HUDEP-2 (cell line): ENCODE data around the gene VCL.
"Not testable (repeated sequence)": the region's sequence is repeated elsewhere in the genome, so short reads cannot be mapped to it uniquely, and the experiment has no call there.

Experiments
- DNase-seq, 76 experiments: peaks; one replicate each; lab custom pipeline; 2025; ENCODE audit not compliant: unreplicated experiment in 76 of 76; lab: John Stamatoyannopoulos, UW

VCL gene

GRCh38 chr10:74035303-74035702, 37.4 kb downstream of the VCL start:
- DNase-seq = peak in 1 of 76 experiments; percentile 2

- DNase-seq = no peak
Observed at GRCh38 chr10:74036474-74036873, 38.6 kb downstream of the VCL start.

DNA sequence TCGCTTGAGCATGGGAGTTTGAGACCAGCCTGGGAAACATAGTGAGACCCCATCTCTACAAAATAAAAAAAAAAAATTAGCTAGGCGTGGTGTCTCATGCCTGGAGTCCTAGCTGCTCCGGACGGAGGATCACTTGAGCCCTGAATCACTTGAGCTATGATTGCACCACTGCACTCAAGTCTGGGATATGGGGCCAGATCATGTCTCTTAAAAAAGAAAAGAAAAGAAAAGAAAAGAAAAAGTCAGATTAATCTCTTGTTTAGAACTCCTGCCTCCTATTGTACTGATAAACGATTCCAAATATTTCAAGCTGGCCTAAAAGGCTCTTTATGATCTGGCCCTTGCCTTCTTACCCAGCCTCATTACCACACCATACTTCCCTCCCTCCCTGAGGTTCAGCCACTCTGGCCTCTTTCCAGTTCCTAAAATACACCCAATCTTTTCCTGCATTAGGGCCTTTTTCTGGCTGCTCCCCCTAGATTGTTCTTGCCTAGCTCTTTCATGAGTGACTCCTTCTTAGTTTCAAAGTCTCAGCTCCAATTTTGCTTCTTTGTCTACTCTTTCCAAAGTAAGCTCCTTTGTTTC, 41.7 kb downstream of the VCL start:
- DNase-seq = peak in 5 of 76 experiments; percentile 4 to 19 (median 14)

DNA sequence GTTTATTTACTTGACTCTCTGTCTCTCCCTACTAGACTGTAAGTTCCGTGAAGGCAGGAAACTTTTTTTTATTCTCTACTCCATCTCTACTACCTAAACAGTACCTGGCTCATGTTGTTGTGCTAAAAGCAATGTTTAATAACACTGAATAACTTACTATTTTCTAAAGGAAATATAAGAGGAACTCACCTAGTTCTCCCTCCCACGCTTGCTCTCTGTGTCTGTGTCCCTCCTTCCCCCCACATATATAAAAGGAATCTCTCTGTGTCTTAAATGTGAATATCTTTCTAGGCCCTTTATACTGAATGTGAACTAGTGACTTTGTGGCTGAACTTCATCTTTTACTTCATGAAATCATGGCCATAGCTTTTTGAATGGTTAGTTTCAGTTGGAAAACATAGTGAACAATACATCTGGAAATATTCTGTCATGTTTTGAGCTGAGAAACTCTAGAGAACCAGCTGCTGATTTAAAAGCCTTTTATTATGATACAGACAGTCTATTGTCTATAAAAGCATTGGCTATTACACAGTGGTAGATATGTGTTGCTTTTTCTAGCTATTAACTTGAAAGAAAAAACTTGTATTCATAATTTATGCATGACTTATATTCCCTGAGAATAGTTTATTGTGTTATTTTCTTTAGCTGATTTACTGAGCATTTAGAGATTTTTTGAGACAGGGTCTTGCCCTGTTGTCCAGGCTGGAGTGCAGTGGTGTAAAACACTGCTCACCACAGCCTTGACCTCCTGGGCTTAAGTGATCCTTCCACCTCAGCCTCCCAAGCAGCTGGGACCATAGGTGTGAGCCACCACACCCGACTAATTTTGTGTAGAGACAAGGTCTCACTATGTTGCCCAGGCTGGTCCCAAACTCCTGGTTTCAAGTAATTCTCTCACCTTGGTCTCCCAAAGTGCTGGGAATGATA, 42.5 kb downstream of the VCL start:
- no peak for DNase-seq

GRCh38 chr10:74044419-74044818, 46.5 kb downstream of the VCL start:
- DNase-seq = no peak

DNA sequence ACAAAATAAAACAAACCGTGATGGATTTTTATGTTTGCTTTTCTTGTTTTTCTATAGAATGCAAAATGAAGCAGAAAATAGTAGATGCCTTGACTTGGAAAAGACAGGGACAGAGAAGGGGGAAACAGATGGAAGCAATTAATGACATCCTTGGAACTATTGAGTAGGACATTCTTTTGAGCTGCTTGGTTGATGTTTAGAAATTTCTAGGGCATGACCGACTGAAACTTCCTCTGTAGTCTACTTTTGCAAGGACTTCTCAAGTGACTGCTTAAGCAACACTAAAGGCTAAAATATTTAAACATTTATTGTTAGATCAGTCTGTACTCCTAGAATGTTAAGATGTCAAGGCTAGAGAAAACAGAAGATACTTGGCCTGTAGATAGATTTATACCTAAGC, 49.4 kb downstream of the VCL start:
- DNase-seq = no peak

DNA sequence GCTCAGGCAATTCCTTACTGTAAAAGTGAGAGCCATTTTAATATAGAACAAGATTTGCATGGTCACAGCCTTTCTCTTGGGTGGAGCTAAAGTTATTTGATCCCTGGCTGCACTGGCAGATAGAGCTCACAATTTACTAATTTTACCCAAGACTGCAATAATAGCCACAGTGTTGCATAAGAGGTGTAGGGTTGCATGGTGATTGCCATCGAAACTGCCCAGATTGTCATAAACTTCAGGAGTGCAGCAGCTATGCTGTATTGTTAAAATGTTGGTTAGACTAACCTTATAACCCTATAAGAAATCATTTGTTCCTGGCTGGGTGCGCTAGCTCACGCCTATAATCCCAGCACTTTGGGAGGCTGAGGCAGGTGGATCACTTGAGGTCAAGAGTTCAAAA, 50.0 kb downstream of the VCL start:
- DNase-seq = no peak

DNA sequence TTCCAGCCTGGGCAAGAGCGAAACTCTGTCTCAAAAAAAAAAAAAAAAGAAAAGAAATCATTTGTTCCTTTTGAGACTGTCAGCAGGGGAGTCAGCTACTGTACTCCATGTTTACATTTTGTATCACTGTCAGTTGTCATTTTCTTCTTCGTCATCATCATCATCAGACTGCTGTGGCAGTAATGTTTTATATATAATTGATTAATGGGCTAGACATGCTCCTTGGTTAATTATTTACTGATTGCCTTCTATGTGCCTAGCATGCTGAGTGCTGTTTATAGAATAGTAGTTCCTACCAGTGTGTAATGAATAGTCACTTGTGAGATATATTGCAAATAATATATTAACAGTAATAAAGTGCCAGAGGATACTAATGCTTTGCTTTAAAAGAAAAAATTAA, 50.5 kb downstream of the VCL start:
- no peak for DNase-seq

GRCh38 chr10:74049955-74050354, 52.0 kb downstream of the VCL start:
- DNase-seq = no peak

GRCh38 chr10:74050653-74051052, 52.7 kb downstream of the VCL start:
- no peak for DNase-seq

GRCh38 chr10:74051736-74052342, 53.9 kb downstream of the VCL start:
- DNase-seq = peak in 17 of 76 experiments; percentile 3 to 33 (median 15)

DNA sequence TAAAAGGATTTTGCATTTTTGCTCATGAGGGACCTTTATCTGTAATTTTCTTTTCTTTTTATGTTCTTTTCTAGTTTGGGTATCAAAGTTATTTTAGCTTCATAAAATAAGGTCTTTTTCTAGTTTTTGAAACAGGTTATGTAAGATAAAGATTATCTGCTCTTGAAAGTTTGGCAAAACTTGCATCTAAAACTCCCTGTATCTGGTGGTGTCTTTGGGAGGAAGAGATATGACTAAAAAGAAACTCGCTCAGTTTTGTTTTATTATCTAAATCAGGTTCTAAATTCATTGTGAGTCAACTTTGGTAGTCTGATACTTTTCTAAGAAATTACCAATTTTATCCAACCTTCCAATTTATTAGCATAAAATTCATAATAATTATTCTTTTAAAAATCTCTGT, 55.1 kb downstream of the VCL start:
- DNase-seq = peak in 3 of 76 experiments; percentile 8 to 22 (median 17)

DNA sequence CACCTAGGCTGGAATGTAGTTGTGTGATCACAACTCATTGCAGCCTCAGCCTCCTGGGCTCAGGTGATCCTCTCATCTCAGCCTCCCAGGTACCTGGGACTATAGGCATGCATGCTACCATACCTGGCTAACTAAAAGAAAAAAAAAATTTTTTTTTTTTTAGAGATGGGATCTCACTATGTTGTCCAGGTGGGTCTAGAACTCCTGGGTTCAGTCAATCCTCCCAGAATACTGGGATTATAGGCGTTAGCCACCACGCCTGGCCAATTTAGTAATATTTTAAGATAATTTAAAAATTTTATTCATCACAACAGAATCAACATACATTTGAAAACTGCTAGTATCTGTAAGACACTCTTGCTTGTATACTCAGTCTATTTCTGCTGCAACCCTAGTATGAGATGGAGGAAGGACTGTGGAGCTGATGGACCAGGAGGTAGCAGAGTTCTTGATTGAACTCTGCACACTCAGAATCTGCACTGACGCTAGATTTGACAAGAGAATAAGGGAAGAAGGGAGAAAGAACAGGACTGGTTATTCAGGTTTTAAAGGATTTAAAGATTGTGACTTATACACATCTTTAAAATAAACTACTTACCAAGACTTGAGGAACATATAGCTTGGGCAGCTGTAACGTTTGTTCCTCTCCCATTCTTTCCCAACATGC, 57.6 kb downstream of the VCL start:
- DNase-seq = peak in 1 of 76 experiments; percentile 26

DNA sequence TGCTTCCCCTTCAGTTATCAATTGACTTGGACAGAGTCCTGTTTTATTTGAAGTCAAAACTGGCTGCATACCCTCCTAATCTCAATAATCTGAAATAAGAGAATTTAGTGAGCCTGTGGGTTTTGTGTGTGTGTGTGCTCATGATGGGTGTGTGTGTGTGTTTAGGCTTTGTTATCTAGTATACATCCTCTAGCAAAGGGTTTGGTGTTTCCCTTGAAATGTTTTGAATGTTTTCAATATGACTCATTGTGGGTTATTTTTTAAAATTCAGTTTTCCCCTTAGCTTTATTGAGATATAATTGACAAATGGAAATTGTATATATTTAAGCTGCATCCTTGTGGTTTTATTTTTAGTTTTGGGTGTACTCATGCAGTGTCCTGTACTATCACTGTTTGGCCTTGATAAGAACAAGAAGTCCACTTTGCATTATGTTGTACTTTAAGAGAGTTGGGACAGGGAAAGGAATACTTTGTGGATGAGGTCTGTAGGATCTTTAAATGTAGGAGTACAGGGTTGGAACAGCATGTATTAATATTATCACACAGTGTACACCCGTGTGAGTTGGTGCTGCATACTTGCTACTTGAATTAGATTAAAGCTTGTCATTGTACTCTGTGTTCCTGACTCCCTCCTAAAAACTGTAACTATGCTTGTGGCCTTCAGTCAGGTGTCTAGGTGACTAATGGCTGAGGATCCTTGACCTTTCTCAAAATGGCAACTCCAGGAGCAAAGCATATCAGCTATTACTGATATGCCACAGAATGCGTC, 58.3 kb downstream of the VCL start:
- peak in 25 of 76 experiments; percentile 4 to 70 (median 26) for DNase-seq

DNA sequence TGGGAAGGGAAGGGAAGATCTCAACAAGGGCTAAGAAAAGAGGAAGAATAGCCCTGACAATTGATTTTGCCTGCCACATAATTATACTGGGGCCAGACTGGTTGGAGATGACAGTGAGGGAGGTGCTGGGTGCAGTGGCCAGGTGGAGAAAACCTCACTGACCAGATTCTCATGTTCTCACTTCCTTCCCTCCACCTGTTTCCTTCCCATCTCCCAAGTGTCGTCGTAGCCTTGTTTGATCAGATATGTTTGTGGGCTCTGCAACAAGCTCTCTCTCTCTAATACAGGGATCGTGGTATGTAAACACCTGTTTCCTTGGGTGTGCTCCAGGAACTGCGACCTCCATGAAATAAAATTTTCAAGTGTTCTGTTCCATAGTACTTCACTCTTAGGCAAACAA, 60.2 kb downstream of the VCL start:
- no peak for DNase-seq

GRCh38 chr10:74058658-74059057, 60.7 kb downstream of the VCL start:
- DNase-seq = peak in 25 of 76 experiments; percentile 4 to 33 (median 20)

GRCh38 chr10:74061104-74061503, 63.2 kb downstream of the VCL start:
- no peak for DNase-seq

- not testable (repeated sequence) for DNase-seq
Observed at GRCh38 chr10:74061978-74062377, 64.1 kb downstream of the VCL start.

GRCh38 chr10:74063256-74063655, 65.3 kb downstream of the VCL start:
- DNase-seq = no peak
